H9 (cell line): ENCODE results near the gene SLC1A7. TPM values are rescaled to one million over a fixed set of nuclear protein-coding genes. Genes with fewer than 3 reads are reported as not detected.

Experiments used
- DNase-seq: peaks from one replicate; pipeline ENCODE4 v3.0.0-alpha.2; 2017
- H2AFZ ChIP-seq: one replicate; pipeline ENCODE4 v1.6.1; 2013; ENCODE audit warnings: mild to moderate bottlenecking, low read length, control low read depth, moderate library complexity
- H2AK5ac ChIP-seq: 2 replicates; pipeline ENCODE4 v1.6.1; 2013; ENCODE audit warnings: low read length, control low read depth, mixed read lengths; ENCODE audit not compliant: insufficient read length
- H2BK120ac ChIP-seq: one replicate; pipeline ENCODE4 v1.6.1; 2013; ENCODE audit warnings: low read depth, mild to moderate bottlenecking, low read length, control low read depth, inconsistent platforms; ENCODE audit not compliant: poor library complexity, severe bottlenecking
- H2BK12ac ChIP-seq: 2 replicates; pipeline ENCODE4 v1.6.1; 2013; ENCODE audit warnings: low read length, control low read depth, mixed read lengths, low read depth; ENCODE audit not compliant: insufficient read length
- H2BK15ac ChIP-seq: 2 replicates; pipeline ENCODE4 v1.6.1; 2013; ENCODE audit warnings: low read depth, low read length, control low read depth
- H2BK20ac ChIP-seq: one replicate; pipeline ENCODE4 v1.6.1; 2013; ENCODE audit warnings: low read depth, mild to moderate bottlenecking, low read length, control low read depth, inconsistent platforms; ENCODE audit not compliant: poor library complexity, severe bottlenecking
- H2BK5ac ChIP-seq: 2 replicates; pipeline ENCODE4 v1.6.1; 2013; ENCODE audit warnings: low read length, control low read depth, mixed read lengths; ENCODE audit not compliant: insufficient read length
- H3K14ac ChIP-seq: 2 replicates; pipeline ENCODE4 v1.6.1; 2013; ENCODE audit warnings: low read length, control low read depth; ENCODE audit not compliant: insufficient read depth
- H3K18ac ChIP-seq: 2 replicates; pipeline ENCODE4 v1.6.1; 2013; ENCODE audit warnings: low read depth, mild to moderate bottlenecking, mixed read lengths, low read length, control low read depth; ENCODE audit not compliant: insufficient read length
- H3K23ac ChIP-seq: 2 replicates; pipeline ENCODE4 v1.6.1; 2013; ENCODE audit warnings: low read length, control low read depth, mixed read lengths, low read depth; ENCODE audit not compliant: insufficient read length
- H3K23me2 ChIP-seq: 2 replicates; pipeline ENCODE4 v1.6.1; 2013; ENCODE audit warnings: low read depth, mild to moderate bottlenecking, mixed read lengths, low read length, control low read depth; ENCODE audit not compliant: insufficient read length, poor library complexity, severe bottlenecking
- H3K27ac ChIP-seq: 2 replicates; pipeline ENCODE4 v1.5.1; 2013; ENCODE audit warnings: low read length, control low read depth, mixed read lengths, low read depth; ENCODE audit not compliant: insufficient read length
- H3K27me3 ChIP-seq: 2 replicates; pipeline ENCODE4 v1.6.1; 2013; ENCODE audit warnings: low read length, control low read depth, inconsistent platforms; ENCODE audit not compliant: insufficient read depth
- H3K4ac ChIP-seq: 2 replicates; pipeline ENCODE4 v1.6.1; 2013; ENCODE audit warnings: low read depth, mild to moderate bottlenecking, control low read depth, inconsistent platforms, low read length, moderate library complexity
- H3K4me1 ChIP-seq: 2 replicates; pipeline ENCODE4 v1.6.1; 2013; ENCODE audit warnings: low read length, control low read depth, inconsistent platforms; ENCODE audit not compliant: insufficient read depth
- H3K4me2 ChIP-seq: 2 replicates; pipeline ENCODE4 v1.6.1; 2013; ENCODE audit warnings: low read length, control low read depth, mixed read lengths; ENCODE audit not compliant: insufficient read length, insufficient read depth
- H3K56ac ChIP-seq: 2 replicates; pipeline ENCODE4 v1.6.1; 2013; ENCODE audit warnings: low read depth, mild to moderate bottlenecking, mixed read lengths, low read length, control low read depth; ENCODE audit not compliant: insufficient read length
- H3K79me1 ChIP-seq: 2 replicates; pipeline ENCODE4 v1.6.1; 2013; ENCODE audit warnings: low read depth, mild to moderate bottlenecking, moderate library complexity, low read length, control low read depth, inconsistent platforms; ENCODE audit not compliant: insufficient read depth, poor library complexity, severe bottlenecking
- H3K79me2 ChIP-seq: 2 replicates; pipeline ENCODE4 v1.6.1; 2013; ENCODE audit warnings: low read length, control low read depth, inconsistent platforms; ENCODE audit not compliant: insufficient read depth
- H3K9ac ChIP-seq: 2 replicates; pipeline ENCODE4 v1.6.1; 2013; ENCODE audit warnings: low read length, control low read depth, mixed read lengths; ENCODE audit not compliant: insufficient read length; ENCODE audit errors: extremely low read depth
- H3K9me3 ChIP-seq: one replicate; pipeline ENCODE4 v1.6.1; 2013; ENCODE audit warnings: low read depth, low read length, inconsistent platforms; ENCODE audit not compliant: control insufficient read depth
- H3T11ph ChIP-seq: one replicate; pipeline ENCODE4 v1.6.1; 2013; ENCODE audit warnings: mild to moderate bottlenecking, low read length, control low read depth, inconsistent platforms
- H4K20me1 ChIP-seq: one replicate; pipeline ENCODE4 v1.6.1; 2013; ENCODE audit not compliant: control insufficient read depth, insufficient read length, insufficient read depth
- H4K5ac ChIP-seq: 2 replicates; pipeline ENCODE4 v1.6.1; 2013; ENCODE audit warnings: low read depth, mild to moderate bottlenecking, mixed read lengths, low read length, control low read depth; ENCODE audit not compliant: insufficient read length
- H4K8ac ChIP-seq: replicated peaks from 2 replicates; pipeline ENCODE4 v1.6.1; 2013; ENCODE audit warnings: low read length, control low read depth, mixed read lengths, low read depth; ENCODE audit not compliant: insufficient read length
- H4K91ac ChIP-seq: 2 replicates; pipeline ENCODE4 v1.6.1; 2013; ENCODE audit warnings: low read depth, mild to moderate bottlenecking, moderate library complexity, mixed read lengths, low read length, control low read depth; ENCODE audit not compliant: insufficient read length
- H3K27ac Mint-ChIP-seq, 3 experiments: 2 replicates in 2 of 3; 3 replicates in 1 of 3; pipeline ENCODE4 v1.8.0; 2020 to 2021; ENCODE audit warnings: mixed read lengths in 3 of 3, mild to moderate bottlenecking in 1 of 3, moderate library complexity in 1 of 3
- H3K27me3 Mint-ChIP-seq: 2 replicates; pipeline ENCODE4 v1.8.0; 2021; ENCODE audit warnings: low read depth, mild to moderate bottlenecking, moderate library complexity, mixed read lengths
- H3K36me3 Mint-ChIP-seq, 3 experiments: 2 replicates in 2 of 3; 3 replicates in 1 of 3; pipeline ENCODE4 v1.8.0; 2020 to 2021; ENCODE audit warnings: low read depth in 3 of 3, mixed read lengths in 3 of 3; ENCODE audit not compliant: insufficient read depth in 1 of 3
- H3K4me1 Mint-ChIP-seq, 2 experiments: 2 replicates each; pipeline ENCODE4 v1.8.0; 2020; ENCODE audit warnings: mixed read lengths in 2 of 2
- H3K4me3 Mint-ChIP-seq, 2 experiments: 2 replicates in 1 of 2; 3 replicates in 1 of 2; pipeline ENCODE4 v1.8.0; 2020 to 2021; ENCODE audit warnings: mild to moderate bottlenecking in 2 of 2, mixed read lengths in 2 of 2, moderate library complexity in 1 of 2
- H3K9me3 Mint-ChIP-seq, 2 experiments: 2 replicates in 1 of 2; 3 replicates in 1 of 2; pipeline ENCODE4 v1.8.0; 2020; ENCODE audit warnings: mild to moderate bottlenecking in 2 of 2, mixed read lengths in 2 of 2, moderate library complexity in 1 of 2
- CTCF ChIP-seq: fragments of 200-600 bp; sonication (generic); conservative IDR thresholded peaks from 3 replicates; pipeline ENCODE4 v1.8.0; 2021; ENCODE audit warnings: antibody characterized with exemption, mild to moderate bottlenecking
- WGBS: extraction: QIAGEN DNeasy Blood & Tissue Kit; methylation state at CpG from one replicate; pipeline ENCODE4 v1.1.7; 2013; ENCODE audit warnings: missing lambda C conversion rate, low lambda C conversion rate, mixed read lengths; ENCODE audit not compliant: insufficient read length; ENCODE audit errors: extremely low coverage; 5-methylcytosine and 5-hydroxymethylcytosine counted together
- total RNA-seq: library from RNA; stranded (reverse); gene quantifications from 2 replicates; pipeline ENCODE4 v1.2.1, GENCODE V29; 2021

SLC1A7 gene
- total RNA-seq, 1 experiment from 2014 or later, result not detected

DNA sequence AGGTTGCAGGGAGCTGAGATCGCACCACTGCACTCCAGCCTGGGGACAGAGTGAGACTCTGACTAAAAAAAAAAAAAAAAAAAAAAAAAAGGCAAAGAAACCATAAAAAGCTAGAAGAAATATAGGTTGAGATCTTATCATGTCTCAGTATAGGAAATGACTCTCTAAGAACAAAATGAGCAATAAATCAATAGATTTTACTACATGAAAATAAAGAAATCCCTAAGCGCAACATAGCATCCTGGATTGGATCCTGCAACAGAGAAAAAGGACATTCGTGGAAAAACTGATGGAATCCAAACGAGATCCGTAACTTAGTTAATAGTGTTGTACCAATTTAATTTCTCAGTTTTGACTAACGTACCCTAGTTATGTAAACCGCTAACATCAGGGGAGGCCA is 35.3 kb downstream of the SLC1A7 start:
- Histone ChIP-seq H3K27me3 (no peaks in the 10 kb centered on the region), H3K14ac (no peak overlapping the region), H4K20me1 (no peaks in the 10 kb centered on the region), H2AK5ac (no peak overlapping the region), H2BK120ac (no peak overlapping the region), H2BK15ac (no peak overlapping the region), H3K4ac (no peak overlapping the region), H2BK5ac (no peak overlapping the region), H4K5ac (no peak overlapping the region), H3K56ac (no peak overlapping the region), H3K79me1 (no peaks in the 10 kb centered on the region), H3K4me2 (no peak overlapping the region), H3K9me3 (no peaks in the 10 kb centered on the region), H3K9ac (no peak overlapping the region), H2AFZ (no peak overlapping the region), H3K23ac (no peak overlapping the region), H3K18ac (no peak overlapping the region), H3K27ac (no peak overlapping the region), H2BK12ac (no peak overlapping the region), H4K91ac (no peak overlapping the region), H4K8ac (no peak overlapping the region), H3K4me1 (no peaks in the 10 kb centered on the region), H3K23me2 (no peaks in the 10 kb centered on the region), H3T11ph (no peak overlapping the region), H2BK20ac (no peak overlapping the region), H3K79me2 (no peaks in the 10 kb centered on the region)
- no peak overlapping the region for H3K4me3 Mint-ChIP-seq
- no CpG with 5 or more reads among the region's 7 CpGs for WGBS
- no peaks in the 10 kb centered on the region for H3K36me3 Mint-ChIP-seq
- peaks cover 0 to 2% of the 10 kb centered on the region in 2 experiments; a peak in 2 of 5 replicates for H3K9me3 Mint-ChIP-seq
- H3K27ac Mint-ChIP-seq, result no peak overlapping the region
- peaks cover 31 to 32% of the 10 kb centered on the region in 2 experiments for H3K4me1 Mint-ChIP-seq
- H3K27me3 Mint-ChIP-seq, result peaks cover 12% of the 10 kb centered on the region
- no peak for TF ChIP-seq CTCF
- no peak for DNase-seq
